SU-DHL-6 (cell line): ENCODE results near the gene SLC25A3.
"Not testable (repeated sequence)": the region's sequence is repeated elsewhere in the genome, so short reads cannot be mapped to it uniquely, and the experiment has no call there.

ENCODE experiments used
- H2AFZ ChIP-seq: fragments of 200-600 bp; sonication (generic); 2 replicates; pipeline ENCODE4 v1.6.1; 2014; ENCODE audit warnings: low read depth, mild to moderate bottlenecking, moderate library complexity, mixed read lengths, antibody characterized with exemption, low read length; ENCODE audit not compliant: severe bottlenecking
- H3F3A ChIP-seq: fragments of 200-600 bp; shearing (Covaris generic); 2 replicates; pipeline ENCODE4 v1.6.0; 2016; ENCODE audit warnings: antibody characterized with exemption, mild to moderate bottlenecking; ENCODE audit not compliant: insufficient read depth
- H3K27ac ChIP-seq: fragments of 200-600 bp; sonication (generic); 2 replicates; pipeline ENCODE4 v1.5.1; 2016; ENCODE audit warnings: low read depth, mild to moderate bottlenecking, low read length, moderate library complexity, mixed read lengths
- H3K27me3 ChIP-seq: fragments of 200-600 bp; sonication (generic), shearing (Covaris generic); 2 replicates; pipeline ENCODE4 v1.6.0; 2014; ENCODE audit warnings: mild to moderate bottlenecking, low read length
- H3K36me3 ChIP-seq: fragments of 200-600 bp; sonication (generic); 2 replicates; pipeline ENCODE4 v1.6.1; 2014; ENCODE audit warnings: mild to moderate bottlenecking, low read length, mixed read lengths
- H3K4me2 ChIP-seq: fragments of 300-600, 200-600 bp; shearing (Covaris generic), sonication (generic); 2 replicates; pipeline ENCODE4 v1.6.0; 2014; ENCODE audit warnings: low read length, low read depth, mild to moderate bottlenecking; ENCODE audit not compliant: poor library complexity, severe bottlenecking
- H3K4me3 ChIP-seq: fragments of 200-600 bp; sonication (generic); 2 replicates; pipeline ENCODE4 v1.5.1; 2014; ENCODE audit warnings: antibody characterized with exemption, low read length, mild to moderate bottlenecking, mixed read lengths; ENCODE audit not compliant: insufficient read depth, poor library complexity, severe bottlenecking
- H3K79me2 ChIP-seq: fragments of 200-600 bp; sonication (generic); 2 replicates; pipeline ENCODE4 v1.6.1; 2014; ENCODE audit warnings: mild to moderate bottlenecking, low read length, moderate library complexity; ENCODE audit not compliant: insufficient read depth
- H3K9ac ChIP-seq: fragments of 200-600 bp; sonication (generic); 2 replicates; pipeline ENCODE4 v1.7.0; 2014; ENCODE audit warnings: mild to moderate bottlenecking, low read length
- H3K9me2 ChIP-seq: fragments of 200-600 bp; sonication (generic); replicated peaks from 2 replicates; pipeline ENCODE4 v1.6.1; 2014; ENCODE audit warnings: low read length; ENCODE audit not compliant: insufficient read depth
- H3K9me3 ChIP-seq: fragments of 200-600 bp; sonication (generic); 2 replicates; pipeline ENCODE4 v1.6.1; 2014; ENCODE audit warnings: low read length, mixed read lengths; ENCODE audit not compliant: insufficient read depth
- H4K20me1 ChIP-seq: fragments of 200-600 bp; sonication (generic); 2 replicates; pipeline ENCODE4 v1.6.1; 2014; ENCODE audit warnings: low read depth, mild to moderate bottlenecking, antibody characterized with exemption, low read length, moderate library complexity, mixed read lengths
- CTCF ChIP-seq: fragments of 200-600 bp; sonication (generic); IDR thresholded peaks from one replicate; pipeline ENCODE4 v1.5.1; 2017; ENCODE audit warnings: antibody characterized with exemption, mild to moderate bottlenecking, low read length, moderate library complexity; ENCODE audit not compliant: insufficient read depth, poor library complexity, severe bottlenecking
- EZH2phosphoT487 ChIP-seq: fragments of 200-600 bp; sonication (generic), shearing (Covaris generic); conservative IDR thresholded peaks from 2 replicates; pipeline ENCODE4 v1.6.1; 2018; ENCODE audit warnings: mild to moderate bottlenecking, antibody characterized with exemption, low read length, moderate library complexity, mixed read lengths

SLC25A3 gene

GRCh38 chr12:98592825-98593322, 612 bp upstream of the SLC25A3 start:
- Histone ChIP-seq H4K20me1 (peaks cover 23% of the 10 kb centered on the region), H2AFZ (peak overlapping the region; percentile 11), H3K27ac (peak overlapping the region; percentile 39; the same call in 1 of the 2 replicates), H3K36me3 (peaks cover 29% of the 10 kb centered on the region), H3K4me3 (peak overlapping the region; percentile 37), H3K27me3 (no peaks in the 10 kb centered on the region), H3K79me2 (peaks cover 43% of the 10 kb centered on the region), H3K9me3 (no peaks in the 10 kb centered on the region), H3K9me2 (no peaks in the 10 kb centered on the region), H3K4me2 (peak overlapping the region; percentile 65), H3K9ac (peak overlapping the region; percentile 95), H3F3A (peaks cover 8% of the 10 kb centered on the region; the same call in 1 of the 2 replicates)
- TF ChIP-seq CTCF (no peak), EZH2phosphoT487 (no peak)

- H3K36me3 ChIP-seq = peaks cover 38% of the 10 kb centered on the region
- H3K9me3 ChIP-seq = no peaks in the 10 kb centered on the region
- peak overlapping the region; percentile 30 for H2AFZ ChIP-seq
- H3K9me2 ChIP-seq = no peaks in the 10 kb centered on the region
- H4K20me1 ChIP-seq = peaks cover 29% of the 10 kb centered on the region
- H3F3A ChIP-seq = peaks cover 13% of the 10 kb centered on the region; the same call in 1 of the 2 replicates
- H3K4me3 ChIP-seq = peak overlapping the region; percentile 70
- H3K4me2 ChIP-seq = peak overlapping the region; percentile 94
- H3K27me3 ChIP-seq = no peaks in the 10 kb centered on the region
- TF ChIP-seq CTCF (no peak), EZH2phosphoT487 (no peak)
- H3K9ac ChIP-seq = peak overlapping the region; percentile 95
- peaks cover 50% of the 10 kb centered on the region for H3K79me2 ChIP-seq
- H3K27ac ChIP-seq = peak overlapping the region; percentile 68
Measured at GRCh38 chr12:98594050-98594835, 757 bp downstream of the SLC25A3 start.

- peaks cover 29% of the 10 kb centered on the region for H4K20me1 ChIP-seq
- H3F3A ChIP-seq = peaks cover 18% of the 10 kb centered on the region; the same call in 1 of the 2 replicates
- peak overlapping the region; percentile 94 for H3K4me2 ChIP-seq
- no peak overlapping the region for H2AFZ ChIP-seq
- no peaks in the 10 kb centered on the region for H3K27me3 ChIP-seq
- peaks cover 50% of the 10 kb centered on the region for H3K79me2 ChIP-seq
- H3K27ac ChIP-seq = 0 out of 2 replicates have a peak overlapping the region, but pooled peaks have one; percentile 27
- H3K36me3 ChIP-seq = peaks cover 45% of the 10 kb centered on the region
- no peaks in the 10 kb centered on the region for H3K9me2 ChIP-seq
- TF ChIP-seq CTCF = no peak
- TF ChIP-seq EZH2phosphoT487 = no peak
- H3K9me3 ChIP-seq = no peaks in the 10 kb centered on the region
- peak overlapping the region; percentile 70 for H3K4me3 ChIP-seq
- H3K9ac ChIP-seq = peak overlapping the region; percentile 95
Measured at GRCh38 chr12:98595243-98595988, 1.9 kb downstream of the SLC25A3 start.

GRCh38 chr12:98597313-98597712, 3.8 kb downstream of the SLC25A3 start:
- not testable (repeated sequence) for H3K9me2 ChIP-seq, H3K9me3 ChIP-seq, H3K27me3 ChIP-seq, H2AFZ ChIP-seq, H3K27ac ChIP-seq, H3K4me2 ChIP-seq, H3K4me3 ChIP-seq, H3K9ac ChIP-seq
- Histone ChIP-seq H3K79me2 (peaks cover 50% of the 10 kb centered on the region), H3K36me3 (peaks cover 61% of the 10 kb centered on the region), H3F3A (peaks cover 34% of the 10 kb centered on the region), H4K20me1 (peaks cover 29% of the 10 kb centered on the region)
